GM18508 (cell line): ENCODE results near the gene ANXA6.
A peak's percentile ranks its signal among the peaks of the same experiment; 100 is the strongest.

ENCODE experiments used
- ATAC-seq: cut with Tn5 transposase; IDR thresholded peaks from one replicate; pipeline ENCODE4 v1.9.1; 2021; ENCODE audit warnings: moderate number of reproducible peaks; ENCODE audit not compliant: insufficient read depth, unreplicated experiment

The ANXA6 gene

GRCh38 chr5:151107084-151107483, 50.5 kb downstream of the ANXA6 start:
- ATAC-seq = no peak

DNA sequence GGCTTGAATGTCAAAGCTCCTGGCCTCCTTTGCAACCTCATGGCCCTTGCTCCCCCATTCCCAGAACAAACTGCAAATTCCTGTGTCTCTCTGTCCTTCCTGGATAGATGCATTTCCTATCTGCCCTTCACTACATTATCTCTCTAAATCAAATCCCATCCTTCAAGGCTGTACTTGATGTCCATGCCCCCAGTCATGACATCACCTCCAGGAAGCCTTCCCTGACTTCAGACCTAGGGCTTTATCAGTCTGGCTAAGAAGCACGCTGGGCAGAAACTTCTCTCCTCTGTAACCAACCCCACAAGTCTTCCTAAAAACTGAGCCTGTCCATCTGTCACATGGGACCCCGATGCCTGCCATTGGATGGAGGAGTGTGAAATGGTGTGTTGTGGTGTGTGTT, 51.1 kb downstream of the ANXA6 start:
- ATAC-seq = no peak

GRCh38 chr5:151106043-151106442, 51.5 kb downstream of the ANXA6 start:
- ATAC-seq = no peak

DNA sequence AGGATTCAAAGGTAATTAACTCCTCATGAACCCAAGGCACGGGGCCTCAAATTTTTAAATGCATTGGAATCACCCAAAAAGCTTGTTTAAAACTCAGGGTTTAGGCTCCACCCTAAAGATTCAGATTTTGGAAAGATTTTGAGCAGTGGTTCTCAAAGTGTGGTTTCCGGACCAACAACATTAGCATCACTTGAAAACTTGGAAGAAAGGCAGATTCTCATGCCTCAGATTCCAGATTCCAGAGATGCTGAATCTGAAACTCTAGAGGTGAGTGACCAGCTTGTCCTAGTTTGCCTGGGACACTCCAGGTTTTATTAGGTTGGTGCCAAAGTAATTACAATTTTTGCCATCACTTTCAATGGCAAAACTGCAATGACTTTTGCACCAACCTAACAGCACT, 52.0 kb downstream of the ANXA6 start:
- no peak for ATAC-seq

- ATAC-seq = no peak
These were observed 52.8 kb downstream of the ANXA6 start for GRCh38 chr5:151104795-151105194.

DNA sequence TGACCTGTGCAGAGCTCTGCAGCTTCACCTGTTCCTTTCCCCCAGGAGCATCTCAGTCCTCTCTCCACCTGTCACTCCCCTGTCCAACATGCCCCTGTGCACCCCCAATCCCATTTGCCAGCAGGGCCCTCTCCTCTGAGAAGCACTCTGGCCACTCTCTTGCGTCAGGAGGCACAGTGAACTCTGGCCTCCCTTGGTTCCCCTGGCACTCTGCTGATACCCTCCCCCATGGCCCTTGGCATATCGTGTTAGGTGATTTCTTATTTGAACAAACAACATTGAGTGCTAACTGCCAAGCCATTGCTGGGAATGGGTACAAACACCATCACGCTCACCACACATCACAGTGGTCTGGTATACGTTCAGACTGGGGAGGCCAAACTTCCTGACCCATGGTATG, 55.8 kb downstream of the ANXA6 start:
- no peak for ATAC-seq

- ATAC-seq = no peak
These were observed 56.4 kb downstream of the ANXA6 start for GRCh38 chr5:151101151-151101550.

GRCh38 chr5:151100681-151101080, 56.9 kb downstream of the ANXA6 start:
- no peak for ATAC-seq

DNA sequence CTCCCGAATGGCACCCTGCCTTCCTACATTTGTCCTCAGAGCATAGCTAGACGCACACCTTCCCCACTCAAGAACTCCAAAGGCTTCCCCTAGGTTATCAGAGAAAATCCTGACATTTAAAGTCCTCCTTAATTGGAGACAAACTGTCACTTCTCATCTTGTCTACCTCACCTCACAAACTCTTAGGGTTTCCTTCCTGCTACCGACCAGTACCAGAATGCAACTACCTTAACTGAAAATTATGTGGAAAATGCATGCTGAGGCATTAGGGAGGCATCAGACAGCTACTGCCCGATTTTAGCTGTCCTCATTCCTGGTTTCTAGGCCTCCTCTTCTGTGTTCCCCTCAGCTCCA, 58.8 kb downstream of the ANXA6 start:
- no peak for ATAC-seq

GRCh38 chr5:151097820-151098767, 59.5 kb downstream of the ANXA6 start:
- peak; percentile 34 for ATAC-seq

- ATAC-seq = no peak
These were observed 60.5 kb downstream of the ANXA6 start for GRCh38 chr5:151097061-151097460.

GRCh38 chr5:151096001-151096373, 61.6 kb downstream of the ANXA6 start:
- ATAC-seq = no peak

DNA sequence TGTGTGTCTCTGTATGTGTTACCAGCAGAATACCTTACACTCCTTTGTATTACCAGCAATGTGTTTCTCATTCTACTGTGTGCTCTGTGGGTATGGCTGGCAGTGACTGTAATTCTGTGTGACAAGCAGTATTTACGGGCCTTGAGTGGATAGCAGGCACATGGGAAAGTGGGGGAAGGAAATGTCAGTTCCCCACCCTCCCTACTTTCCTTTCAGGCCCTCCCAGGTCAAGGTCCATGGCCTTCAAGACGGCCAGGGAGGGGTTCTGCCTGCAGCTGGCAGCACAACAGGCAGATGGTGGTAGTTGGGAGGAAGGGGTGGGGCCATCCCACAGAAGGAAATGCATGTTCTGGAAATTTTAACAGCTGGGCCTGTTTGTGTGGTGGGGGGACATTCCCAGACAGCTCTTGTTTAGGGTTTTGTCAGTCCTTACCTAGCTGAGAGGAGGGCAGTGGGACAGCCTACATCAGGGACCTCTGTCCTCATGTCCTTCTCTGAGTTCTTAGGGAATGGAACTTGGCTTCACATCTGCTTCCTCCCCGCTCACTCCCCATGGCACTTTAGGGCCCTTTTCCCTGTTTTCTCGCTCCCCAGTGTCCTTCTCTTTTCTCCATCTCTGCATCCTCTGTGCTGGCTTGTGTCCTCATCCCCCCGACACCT, 62.1 kb downstream of the ANXA6 start:
- no peak for ATAC-seq

GRCh38 chr5:151094852-151095245, 62.7 kb downstream of the ANXA6 start:
- no peak for ATAC-seq

GRCh38 chr5:151094030-151094851, 63.3 kb downstream of the ANXA6 start:
- peak; percentile 59 for ATAC-seq

- no peak for ATAC-seq
These were observed 64.1 kb downstream of the ANXA6 start for GRCh38 chr5:151093476-151093889.

DNA sequence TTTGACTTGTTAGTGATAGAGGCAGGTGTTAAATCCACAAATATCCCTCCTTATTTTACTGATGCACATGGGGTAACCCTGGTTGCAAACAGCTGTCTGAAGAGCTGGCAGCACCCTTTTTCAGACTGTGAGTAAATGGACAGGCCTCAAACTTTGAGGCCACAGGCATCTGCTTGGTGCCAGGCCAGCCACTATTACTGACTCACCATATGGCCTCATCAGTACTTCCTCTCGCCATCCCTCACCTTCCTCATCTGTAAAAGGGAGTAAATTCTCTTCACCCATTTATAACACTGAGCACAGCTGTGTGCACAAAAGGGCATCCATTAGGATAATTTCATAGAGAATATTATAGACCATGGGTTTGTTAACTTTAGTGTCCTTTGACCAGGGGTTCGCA, 64.8 kb downstream of the ANXA6 start:
- ATAC-seq = no peak

GRCh38 chr5:151089726-151090125, 67.9 kb downstream of the ANXA6 start:
- ATAC-seq = no peak

DNA sequence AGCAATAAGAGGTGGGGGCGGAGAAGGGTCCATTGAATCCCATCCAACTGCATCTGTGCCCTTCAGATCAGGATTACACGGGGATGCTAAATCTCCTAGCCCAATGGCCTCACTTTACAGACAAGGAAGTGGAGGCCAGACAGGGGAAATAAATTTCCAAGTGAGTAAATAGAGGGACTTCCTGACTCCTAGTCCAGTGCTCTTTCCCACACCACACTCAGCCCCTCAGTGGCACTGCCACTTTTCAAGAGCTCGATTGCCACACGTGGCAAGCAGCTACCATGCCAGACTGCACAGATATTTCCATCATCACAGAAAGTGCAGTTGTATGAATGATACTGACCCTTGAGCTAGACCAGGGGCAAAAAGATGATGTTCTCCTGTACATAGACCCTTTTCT, 68.6 kb downstream of the ANXA6 start:
- ATAC-seq = no peak

GRCh38 chr5:151087486-151087885, 70.1 kb downstream of the ANXA6 start:
- no peak for ATAC-seq

GRCh38 chr5:151086905-151087360, 70.6 kb downstream of the ANXA6 start:
- peak; percentile 49 for ATAC-seq
